GM18505 (cell line): ENCODE data around the gene NUAK1.

Experiments
- ATAC-seq: cut with Tn5 transposase; IDR thresholded peaks from one replicate; pipeline ENCODE4 v1.9.1; 2021; ENCODE audit not compliant: unreplicated experiment
- POLR2A ChIP-seq: IDR thresholded peaks from 4 replicates; pipeline ENCODE4 v1.6.1; 2011; ENCODE audit warnings: borderline replicate concordance; ENCODE audit not compliant: insufficient read depth, insufficient read length; ENCODE audit errors: extremely low read depth

NUAK1 gene

GRCh38 chr12:106141452-106141851, 2.7 kb upstream of the NUAK1 start:
- no peak for ATAC-seq
- no peak for TF ChIP-seq POLR2A

- ATAC-seq, result no peak
- TF ChIP-seq POLR2A, result no peak
Observed at GRCh38 chr12:106141003-106141402, 2.2 kb upstream of the NUAK1 start.

GRCh38 chr12:106140223-106140986, 1.7 kb upstream of the NUAK1 start:
- no peak for ATAC-seq
- no peak for TF ChIP-seq POLR2A

GRCh38 chr12:106139422-106140171, 843 bp upstream of the NUAK1 start:
- ATAC-seq, result no peak
- TF ChIP-seq POLR2A, result no peak

GRCh38 chr12:106138357-106138632, 459 bp downstream of the NUAK1 start:
- no peak for ATAC-seq
- TF ChIP-seq POLR2A, result no peak

GRCh38 chr12:106137530-106138356, 1.0 kb downstream of the NUAK1 start:
- no peak for TF ChIP-seq POLR2A
- no peak for ATAC-seq

GRCh38 chr12:106136263-106136662, 2.5 kb downstream of the NUAK1 start:
- peak; percentile 42 for ATAC-seq
- no peak for TF ChIP-seq POLR2A

GRCh38 chr12:106135781-106136180, 3.0 kb downstream of the NUAK1 start:
- TF ChIP-seq POLR2A, result no peak
- ATAC-seq, result no peak

- no peak for TF ChIP-seq POLR2A
- no peak for ATAC-seq
Observed at GRCh38 chr12:106135075-106135474, 3.7 kb downstream of the NUAK1 start.

- no peak for ATAC-seq
- TF ChIP-seq POLR2A, result no peak
Observed at GRCh38 chr12:106134294-106134949, 4.3 kb downstream of the NUAK1 start.

GRCh38 chr12:106133136-106134087, 5.3 kb downstream of the NUAK1 start:
- ATAC-seq, result no peak
- TF ChIP-seq POLR2A, result no peak

GRCh38 chr12:106132175-106133135, 6.3 kb downstream of the NUAK1 start:
- ATAC-seq, result no peak
- no peak for TF ChIP-seq POLR2A

- ATAC-seq, result no peak
- TF ChIP-seq POLR2A, result no peak
Observed at GRCh38 chr12:106131676-106132075, 7.1 kb downstream of the NUAK1 start.
